ENCODE data around the gene RCAN3.
A peak's percentile ranks its signal among the peaks of the same experiment; 100 is the strongest.
"Not testable (repeated sequence)": the region's sequence is repeated elsewhere in the genome, so short reads cannot be mapped to it uniquely, and the experiment has no call there.

RCAN3 gene

DNA sequence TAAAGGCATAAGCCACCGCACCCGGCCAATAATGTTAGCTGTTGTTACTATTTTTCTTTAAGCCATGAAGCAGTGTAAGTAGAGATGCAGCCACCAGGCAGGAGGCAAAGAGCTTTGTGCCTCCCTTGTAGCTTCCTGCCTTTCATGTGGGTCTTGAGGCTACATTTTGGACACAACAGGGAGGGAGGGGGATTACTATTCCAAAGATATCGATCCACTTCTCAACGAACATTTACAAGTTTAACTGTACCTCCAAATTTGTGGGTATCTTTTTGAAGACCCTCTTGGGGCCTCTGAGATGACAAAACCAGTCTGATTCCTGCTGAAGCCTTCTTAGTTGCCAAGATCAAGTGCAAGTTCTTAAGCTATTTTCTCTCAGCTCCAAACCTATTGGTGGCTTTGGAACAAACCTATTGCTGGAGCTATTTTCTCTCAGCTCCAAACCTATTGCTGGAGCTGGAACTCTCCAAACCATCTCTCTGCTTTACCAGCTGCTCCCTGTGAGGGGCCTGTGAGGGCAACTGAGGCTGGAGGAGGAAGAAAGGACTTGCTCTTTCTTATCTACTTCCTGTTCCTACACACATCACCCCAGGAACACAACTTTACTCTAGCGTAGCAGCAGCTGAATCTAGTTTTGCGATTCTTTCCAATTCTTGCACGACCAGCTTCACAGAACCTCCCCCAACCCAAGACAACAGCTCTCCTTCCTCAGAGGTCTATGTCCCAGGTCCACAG, 16.1 kb upstream of the RCAN3 start:
- peak; percentile 33 for DNase-seq

DNA sequence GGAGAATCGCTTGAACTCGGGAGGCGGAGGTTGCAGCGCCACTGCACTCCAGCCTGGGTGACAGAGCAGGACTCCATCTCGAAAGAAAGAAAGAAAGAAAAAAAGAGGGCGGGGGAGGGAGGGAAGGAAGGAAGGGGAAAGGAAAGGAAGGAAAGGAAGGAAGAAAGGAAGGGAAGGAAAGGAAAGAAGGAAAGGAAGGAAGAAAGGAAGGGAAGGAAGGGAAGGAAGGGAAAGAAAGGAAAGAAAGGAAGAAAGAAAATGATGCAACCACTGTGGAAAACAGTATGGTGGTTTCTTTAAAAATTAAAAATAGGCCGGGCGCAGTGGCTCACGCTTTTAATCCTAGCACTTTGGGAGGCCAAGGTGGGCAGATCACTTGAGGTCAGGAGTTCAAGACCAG, 15.2 kb upstream of the RCAN3 start:
- DNase-seq, result no peak

DNA sequence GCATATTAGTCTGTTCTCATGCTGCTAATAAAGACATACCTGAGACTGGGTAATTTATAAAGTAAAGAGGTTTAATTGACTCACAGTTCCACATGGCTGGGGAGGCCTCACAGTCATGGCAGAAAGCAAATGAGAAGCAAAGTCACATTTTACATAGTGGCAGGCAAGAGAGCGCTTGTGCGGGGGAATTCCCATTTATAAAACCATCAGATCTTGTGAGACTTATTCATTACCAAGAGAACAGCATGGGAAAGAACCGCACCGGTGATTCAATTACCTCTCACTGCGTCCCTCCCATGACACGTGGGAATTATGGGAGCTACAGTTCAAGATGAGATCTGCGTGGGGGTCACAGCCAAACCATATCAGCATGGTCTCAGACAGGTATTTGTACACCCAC, 14.5 kb upstream of the RCAN3 start:
- not testable (repeated sequence) for DNase-seq

DNA sequence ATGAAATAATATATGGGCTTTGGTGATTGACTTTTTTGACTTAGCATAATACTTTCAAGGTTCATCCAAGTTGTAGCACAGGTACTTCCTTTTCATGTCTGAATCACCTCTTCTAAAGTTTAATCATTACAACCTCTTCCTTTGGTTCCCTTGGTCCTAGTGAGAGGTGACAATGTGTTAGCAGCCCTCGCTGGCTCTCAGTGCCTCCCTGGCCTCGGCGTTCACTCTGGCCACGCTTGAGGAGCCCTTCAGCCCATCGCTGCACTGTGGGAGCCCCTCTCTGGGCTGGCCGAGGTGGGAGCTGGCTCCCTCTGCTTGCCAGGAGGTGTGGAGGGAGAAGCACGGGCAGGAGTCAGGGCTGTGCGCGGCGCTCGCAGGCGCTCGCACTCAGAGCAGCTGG, 13.0 kb upstream of the RCAN3 start:
- no peak for DNase-seq

DNA sequence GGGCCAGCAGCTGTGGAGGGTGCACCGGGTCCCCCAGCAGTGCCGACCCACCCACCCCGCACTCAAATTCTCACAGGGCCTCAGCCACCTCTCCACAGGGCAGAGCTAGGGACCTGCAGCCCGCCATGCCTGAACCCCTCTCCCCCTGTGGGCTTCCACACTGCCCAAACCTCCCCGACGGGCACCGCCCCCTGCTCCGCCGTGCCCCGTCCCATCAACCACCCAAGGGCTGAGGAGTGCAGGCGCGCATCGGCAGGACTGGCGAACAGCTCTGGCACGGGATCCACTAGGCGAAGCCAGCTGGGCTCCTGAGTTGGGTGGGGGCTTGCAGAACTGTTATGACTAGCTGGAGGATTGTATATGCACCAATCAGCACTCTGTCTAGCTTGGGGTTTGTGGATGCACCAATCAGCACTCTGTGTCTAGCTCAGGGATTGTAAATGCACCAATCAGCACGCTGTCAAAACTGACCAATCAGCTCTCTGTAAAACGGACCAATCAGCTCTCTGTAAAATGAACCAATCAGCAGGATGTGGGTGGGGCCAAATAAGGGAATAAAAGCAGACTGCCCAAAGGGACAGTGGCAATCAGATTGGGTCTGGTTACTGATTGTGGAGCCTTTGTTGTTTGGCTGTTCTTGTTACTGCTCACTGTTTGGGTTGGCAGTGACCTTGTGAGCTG, 12.4 kb upstream of the RCAN3 start:
- DNase-seq, result no peak

DNA sequence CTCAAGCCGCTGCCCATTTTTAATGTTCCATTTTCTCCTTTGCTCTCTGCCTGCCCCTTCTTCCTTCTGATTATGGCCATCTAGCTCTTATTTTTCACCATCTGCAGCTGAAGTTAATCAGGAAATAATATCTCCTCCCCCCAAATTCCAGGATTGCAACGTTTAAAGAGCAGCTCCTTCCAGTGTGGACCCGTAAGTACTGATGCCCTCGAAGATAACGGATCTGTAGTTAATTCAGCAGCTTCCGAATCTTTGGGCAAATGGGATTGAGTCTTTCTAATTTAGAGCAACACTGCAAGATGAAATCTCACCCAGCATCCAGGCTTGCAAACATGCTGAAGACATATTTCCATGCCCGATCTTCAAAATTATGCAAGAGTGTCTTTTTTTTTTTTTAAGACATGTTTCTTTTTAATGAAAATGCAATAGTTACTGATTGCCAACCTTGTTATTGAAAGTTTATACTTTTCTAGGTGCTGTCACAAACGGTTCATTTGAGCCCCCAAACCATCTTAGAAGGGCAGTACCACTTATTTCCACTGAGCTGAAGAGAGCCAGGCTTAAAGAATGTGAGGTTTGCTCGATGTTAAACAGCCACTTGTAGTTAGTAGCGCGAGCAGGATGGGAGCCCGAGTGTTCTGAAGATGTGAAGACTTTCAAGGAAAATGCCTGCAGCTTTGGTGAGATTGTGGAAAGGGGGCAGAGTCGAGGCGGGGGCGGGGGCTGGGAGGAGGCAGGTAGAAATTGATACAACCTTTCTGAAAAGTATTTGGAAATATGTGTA, 10.9 kb upstream of the RCAN3 start:
- no peak for DNase-seq

DNA sequence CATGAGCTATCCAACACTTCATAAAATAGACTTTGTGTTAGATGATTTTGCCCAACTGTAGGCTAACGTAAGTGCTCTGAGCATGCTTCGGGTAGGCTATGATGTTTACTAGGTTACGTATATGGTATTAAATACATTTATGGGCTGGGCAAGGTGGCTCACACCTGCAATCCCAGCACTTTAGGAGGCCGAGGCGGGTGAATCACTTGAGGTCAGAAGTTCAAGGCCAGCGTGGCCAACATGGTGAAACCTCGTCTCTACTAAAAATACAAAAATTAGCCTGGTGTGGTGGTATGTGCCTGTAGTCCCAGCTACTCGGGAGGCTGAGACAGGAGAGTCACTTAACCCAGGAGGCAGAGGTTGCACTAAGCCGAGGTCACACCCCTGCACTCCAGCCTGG, 9.7 kb upstream of the RCAN3 start:
- DNase-seq, result not testable (repeated sequence)

DNA sequence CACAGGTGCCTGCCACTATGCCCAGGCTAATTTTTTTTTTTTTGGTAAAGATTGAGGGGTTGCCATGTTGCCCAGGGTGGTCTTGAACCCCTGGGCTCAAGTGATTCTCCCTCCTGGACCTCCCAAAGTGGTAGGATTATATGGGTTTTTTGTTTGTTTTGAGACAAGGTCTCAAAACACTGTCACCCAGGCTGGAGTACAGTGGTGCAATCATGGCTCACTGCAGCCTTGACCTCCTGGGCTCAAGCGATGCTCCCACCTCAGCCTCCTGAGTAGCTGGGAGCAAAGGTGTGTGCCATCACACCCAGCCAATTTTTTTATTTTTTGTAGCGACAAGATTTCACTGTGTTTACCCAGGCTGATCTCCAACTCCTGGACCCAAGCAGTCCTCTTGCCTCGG, 8.9 kb upstream of the RCAN3 start:
- no peak for DNase-seq

DNA sequence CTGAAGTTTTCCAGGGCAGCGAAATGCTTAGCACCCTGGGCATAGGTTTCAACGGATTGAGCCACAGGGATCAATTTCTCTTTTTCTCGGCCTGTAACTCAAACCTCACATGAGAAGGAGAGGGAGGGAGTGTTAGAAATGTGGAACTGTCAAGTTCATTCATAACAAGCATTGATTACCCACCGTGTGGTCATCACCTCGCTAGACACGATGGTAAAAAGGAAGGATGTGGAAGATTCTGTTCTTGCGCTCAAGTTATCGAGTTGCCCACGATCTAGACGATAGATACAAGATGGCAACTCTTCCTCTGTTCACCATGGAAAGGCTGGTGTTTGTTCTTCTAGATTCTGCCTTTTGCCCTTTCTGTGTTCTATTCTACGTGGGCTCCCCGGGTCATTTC, 4.0 kb upstream of the RCAN3 start:
- DNase-seq, result no peak

DNA sequence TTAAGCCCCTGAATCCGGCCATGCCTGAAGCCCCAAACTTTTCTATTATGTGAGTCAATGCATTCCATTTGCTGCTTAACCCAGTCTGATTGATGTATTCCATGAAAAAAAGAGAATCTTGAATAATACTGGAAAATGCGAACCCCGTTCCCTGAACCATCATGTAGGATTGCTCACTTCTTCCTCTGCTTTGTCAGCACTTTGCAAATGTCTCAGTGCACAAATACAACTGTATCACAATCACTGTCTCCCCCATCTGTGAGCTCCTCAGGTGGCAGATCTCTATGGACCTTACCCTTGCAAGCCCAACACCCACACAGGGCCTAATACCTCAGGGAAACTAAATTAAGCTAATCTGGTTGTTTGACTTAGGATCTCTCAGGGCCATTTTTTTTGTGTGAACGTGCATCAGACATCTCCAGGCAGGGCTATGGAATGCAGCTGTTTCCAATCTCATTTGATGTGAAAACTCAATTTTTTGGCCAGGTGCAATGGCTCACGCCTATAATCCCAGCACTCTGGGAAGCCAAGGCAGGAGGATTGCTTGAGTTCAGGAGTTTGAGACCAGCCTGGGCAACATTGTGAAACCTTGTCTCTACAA, 2.1 kb upstream of the RCAN3 start:
- no peak for DNase-seq

DNA sequence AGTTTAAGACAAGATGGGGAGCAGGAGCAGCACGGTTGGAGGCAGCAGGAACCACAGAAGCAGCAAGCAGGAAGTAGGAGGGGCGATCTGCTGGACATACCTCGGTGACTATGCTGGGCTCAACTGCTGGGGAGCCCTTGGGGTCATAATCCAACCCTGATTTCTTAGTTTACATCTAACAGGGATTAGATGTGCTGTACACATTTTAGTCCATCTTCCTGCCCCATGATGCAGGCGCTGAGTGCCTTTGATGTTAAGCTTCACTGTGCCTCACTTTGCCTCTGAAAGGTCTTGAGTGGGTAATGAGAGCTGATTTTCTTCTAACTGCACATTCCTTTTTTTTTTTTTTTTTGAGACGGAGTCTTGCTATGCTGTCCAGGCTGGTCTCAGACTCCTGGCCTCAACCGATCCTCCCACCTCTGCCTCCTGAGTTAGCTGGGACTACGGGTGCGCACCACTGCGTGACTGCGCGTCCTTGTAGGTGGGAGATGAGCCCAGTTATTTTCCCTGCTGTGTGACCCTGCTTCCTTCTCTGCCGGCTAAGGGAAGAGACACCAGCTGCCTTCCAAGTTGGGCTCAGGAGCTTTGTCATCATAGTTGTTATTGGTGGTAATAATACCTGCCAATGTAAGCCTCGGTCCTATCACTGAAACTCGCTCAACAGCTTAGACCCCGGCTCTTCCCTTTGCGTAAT, 1.1 kb upstream of the RCAN3 start:
- no peak for DNase-seq

DNA sequence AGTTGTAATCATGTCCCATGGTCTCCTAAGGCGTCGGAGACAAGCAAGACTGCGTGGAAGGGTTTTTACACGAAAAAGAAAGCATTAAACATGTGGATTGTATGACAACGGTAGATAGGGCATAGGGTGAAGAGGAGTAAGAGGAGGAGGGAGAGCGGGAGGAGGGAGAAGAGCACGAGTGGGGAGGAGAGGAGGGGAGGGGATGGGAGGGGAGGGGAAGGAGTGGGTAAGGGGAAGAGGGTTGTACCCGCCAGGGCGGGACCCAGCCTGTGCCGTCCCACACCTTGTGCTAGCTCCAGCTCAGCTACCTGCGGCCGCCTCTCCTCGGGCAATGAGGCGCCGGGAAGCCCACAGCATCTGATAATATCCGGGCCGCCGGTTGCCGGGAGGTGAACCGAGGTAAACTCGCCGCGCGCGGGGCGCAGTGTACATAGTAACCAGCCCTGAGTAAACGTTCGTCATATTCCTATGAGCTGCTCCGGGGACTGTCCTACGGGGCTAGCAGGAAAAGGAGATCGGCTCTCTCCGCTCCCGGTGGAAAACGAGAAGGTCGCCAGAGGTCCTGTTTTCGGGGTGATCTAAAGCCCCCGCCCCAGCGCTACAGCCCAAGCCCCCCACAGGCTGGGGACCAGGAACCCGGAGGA, 449 bp upstream of the RCAN3 start:
- peak; percentile 70 for DNase-seq

DNA sequence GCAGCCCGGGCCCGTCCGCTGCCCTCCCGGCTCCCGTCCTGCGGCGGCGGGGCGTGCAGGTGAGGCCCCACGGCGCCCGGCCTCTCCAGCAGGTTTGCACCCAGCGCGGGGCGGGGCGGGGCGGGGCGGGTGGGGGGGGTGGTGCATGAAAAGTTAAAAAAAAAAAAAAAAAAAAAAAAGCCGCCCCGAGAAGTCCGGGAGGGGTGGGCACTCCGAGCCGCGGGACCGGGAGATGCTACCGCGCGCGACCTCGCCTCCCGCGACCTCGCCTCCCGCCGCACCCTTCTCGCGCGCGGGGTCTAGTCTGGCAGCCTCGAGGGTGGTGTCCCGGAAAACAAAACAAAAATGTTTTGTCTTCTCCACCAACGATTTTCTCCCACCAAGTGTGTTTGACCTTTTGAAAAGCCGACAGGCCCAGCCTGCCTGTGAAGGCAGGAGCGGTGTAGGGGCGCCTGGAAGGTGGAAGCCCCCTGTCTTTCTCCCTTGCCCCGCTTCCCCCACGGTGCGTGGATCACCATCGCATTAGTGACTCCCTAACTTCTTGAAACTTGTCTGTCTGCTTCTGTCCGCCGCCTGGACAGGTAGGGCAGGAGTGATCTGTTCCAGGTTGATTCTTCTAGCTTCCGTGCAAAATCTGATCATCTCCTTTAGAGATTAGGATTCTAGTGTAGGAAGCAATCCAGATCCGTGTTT, 569 bp downstream of the RCAN3 start:
- peak; percentile 60 for DNase-seq

DNA sequence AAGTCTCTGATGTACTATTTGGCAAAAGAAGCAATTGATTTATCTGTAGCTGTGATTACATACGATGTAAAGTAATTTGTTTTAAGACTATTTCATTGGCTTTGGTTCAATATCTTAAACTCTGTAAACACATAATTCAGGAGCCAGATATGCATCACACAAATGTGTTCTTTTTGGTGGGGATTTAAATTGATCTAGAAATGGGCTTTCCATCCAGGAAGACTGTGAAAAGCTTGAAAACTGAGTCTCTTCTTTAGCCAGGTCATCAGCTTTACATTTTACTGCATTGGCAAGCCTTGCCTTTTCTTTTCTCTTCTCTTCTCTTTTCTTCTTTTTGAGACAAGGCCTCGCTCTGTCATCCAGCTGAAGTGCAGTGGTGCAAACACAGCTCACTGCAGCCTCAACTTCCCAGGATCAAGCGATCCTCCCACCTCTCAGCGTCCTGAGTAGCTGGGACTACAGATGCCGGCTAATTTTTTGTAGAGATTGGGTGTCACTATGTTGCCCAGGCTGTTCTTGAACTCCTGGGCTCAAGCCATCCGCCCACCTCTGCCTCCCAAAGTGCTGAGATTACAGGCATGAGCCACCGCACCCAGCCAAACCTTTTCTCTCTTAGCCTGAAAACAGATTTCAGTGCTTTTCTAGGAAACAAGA, 1.4 kb downstream of the RCAN3 start:
- DNase-seq, result no peak

DNA sequence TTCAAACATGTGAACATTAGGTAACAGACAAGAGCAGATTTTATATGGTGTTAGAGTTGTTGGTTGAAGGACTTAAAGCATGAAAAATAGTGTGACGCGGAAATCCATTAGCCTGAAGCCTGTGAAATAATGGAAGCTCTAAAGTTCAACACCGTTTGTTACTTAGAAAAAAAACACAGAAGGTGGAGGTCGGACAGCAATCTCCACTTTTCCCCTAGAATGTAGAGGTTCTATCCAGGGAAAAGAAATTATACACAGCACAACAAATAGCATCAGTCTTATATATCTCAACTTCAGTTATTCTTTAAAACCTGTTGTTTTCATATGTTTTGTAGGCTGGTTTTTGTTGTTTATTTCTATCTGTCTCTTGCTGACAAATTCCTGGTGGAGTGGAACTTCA, 1.9 kb downstream of the RCAN3 start:
- DNase-seq, result no peak

DNA sequence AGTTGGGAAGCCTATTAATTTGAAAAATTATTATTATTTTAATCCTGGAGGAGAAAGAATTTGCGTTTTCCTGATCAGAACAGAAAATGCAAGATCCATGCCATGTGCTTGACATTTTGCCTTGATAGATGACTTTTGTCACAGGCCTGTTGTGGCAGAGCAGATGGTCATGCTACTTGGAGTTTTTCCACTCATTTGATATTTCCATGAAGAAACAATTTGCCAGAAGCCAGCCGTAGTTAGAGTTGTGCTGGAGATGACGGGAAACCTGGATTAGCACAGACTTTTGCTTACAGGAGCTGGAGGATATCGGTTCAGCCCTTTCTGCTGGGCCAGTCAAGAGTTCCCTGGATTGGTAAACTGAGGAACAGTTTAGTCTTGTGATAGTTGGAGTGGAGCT, 3.2 kb downstream of the RCAN3 start:
- no peak for DNase-seq

DNA sequence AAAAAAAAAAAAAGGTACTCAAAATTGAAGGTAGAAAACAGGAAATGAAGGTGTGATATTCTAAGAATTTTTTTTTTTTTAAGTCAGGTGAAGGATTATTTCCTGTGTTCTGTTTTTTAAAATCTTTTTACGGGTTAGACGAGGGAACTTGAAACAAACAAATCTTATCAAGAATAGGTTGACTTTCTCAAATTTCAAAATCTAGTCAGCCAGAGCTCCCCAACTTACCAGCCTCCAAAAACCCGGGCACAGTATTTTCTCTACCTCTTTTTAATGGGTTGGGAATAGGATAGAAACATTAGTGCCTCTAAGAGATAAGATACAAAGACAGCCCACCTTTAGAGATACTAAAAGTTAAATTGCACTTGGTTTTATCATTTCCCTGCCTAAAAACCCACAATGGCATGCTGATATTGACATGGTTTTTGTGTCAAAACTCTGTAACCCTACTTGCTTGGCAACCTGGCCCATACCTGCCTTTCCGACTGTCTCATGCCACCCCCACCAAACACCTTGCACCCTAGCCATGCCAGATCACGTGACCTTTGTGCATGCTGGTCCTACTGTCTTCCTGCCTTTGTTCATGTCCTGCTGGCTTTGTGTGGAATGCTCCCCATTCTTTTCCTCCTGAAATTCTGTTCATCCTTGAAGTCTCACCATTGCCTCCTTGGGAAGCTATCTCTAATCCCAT, 4.2 kb downstream of the RCAN3 start:
- DNase-seq, result no peak

DNA sequence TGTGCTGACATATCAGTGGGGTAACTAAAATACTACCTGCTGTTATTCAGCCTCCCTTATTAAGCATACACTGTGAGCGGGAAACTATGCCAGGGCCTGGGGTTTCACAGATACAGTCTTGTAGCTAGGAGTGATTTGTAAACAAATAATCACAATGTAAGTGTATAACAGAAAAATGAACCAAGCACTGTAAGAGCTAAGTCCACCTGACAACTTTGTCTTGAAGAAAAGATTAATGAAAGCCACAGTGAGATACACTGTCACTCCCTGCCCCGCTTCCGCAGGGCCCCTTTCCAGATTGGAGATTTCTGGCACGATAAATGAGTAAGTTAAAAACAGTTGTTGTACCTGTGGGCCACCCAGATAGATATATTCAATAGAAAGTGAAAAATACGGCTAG, 4.8 kb downstream of the RCAN3 start:
- DNase-seq, result no peak

DNA sequence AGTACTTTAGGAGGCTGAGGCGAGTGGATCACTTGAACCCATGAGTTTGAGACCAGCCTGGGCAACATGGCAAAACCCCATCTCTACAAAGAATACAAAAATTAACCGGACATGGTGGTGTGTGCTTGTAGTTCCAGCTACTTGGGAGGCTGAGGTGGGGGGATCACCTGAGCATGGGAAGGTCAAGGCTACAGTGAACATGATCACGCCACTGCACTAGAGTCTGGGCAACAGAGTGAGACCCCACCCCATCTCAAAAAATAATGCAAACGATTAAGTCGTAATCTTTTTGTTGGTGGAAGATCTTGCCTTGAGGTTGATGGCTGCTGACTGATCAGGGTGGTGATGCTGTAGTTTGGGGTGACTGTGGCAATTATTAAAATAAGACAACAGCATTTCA, 6.3 kb downstream of the RCAN3 start:
- DNase-seq, result no peak

DNA sequence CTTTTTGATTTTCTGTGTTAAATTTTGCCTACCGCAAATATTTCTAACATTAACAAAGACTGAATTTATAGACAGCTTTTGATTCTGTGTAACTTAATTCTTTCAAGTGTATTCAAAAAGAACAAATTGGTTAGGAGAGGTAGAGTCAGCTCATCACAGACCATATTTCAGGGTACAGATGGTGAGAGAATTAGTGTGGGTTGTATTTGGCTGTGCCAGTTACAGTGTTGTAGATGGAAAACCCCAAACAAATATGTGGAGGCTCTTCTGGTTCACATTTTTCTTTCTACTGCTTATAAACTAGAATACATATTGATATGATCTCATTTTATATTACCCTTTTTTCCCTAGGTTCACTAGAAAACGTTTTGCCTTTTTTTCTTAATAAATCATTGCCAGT, 11.1 kb downstream of the RCAN3 start:
- DNase-seq, result no peak

DNA sequence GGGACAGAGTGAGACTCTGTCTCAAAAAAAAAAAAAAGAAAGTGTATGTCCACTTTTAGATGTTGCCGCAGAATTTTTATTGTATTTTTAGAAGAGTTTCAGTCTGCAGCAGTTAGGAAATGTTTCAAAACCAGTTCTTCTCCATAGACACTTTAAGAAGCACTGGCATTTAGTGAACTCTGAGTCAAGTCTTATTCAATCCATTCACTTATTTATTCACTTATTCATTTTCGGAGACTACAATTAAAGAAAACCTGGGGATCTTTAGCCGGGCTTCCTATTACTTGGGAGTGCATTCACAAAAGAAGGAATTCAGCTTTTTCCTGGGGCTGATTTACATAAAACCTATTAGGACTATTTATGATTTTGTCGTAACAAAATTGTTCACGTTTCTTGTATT, 12.3 kb downstream of the RCAN3 start:
- no peak for DNase-seq
